ENCODE results near the gene VWA8. TPM values are rescaled to one million over a fixed set of nuclear protein-coding genes. Genes with fewer than 3 reads are reported as not detected.

Gene VWA8
- total RNA-seq, 4 donors from 2014 or later, result 12.0 to 34.0 (median 16.6) TPM

DNA sequence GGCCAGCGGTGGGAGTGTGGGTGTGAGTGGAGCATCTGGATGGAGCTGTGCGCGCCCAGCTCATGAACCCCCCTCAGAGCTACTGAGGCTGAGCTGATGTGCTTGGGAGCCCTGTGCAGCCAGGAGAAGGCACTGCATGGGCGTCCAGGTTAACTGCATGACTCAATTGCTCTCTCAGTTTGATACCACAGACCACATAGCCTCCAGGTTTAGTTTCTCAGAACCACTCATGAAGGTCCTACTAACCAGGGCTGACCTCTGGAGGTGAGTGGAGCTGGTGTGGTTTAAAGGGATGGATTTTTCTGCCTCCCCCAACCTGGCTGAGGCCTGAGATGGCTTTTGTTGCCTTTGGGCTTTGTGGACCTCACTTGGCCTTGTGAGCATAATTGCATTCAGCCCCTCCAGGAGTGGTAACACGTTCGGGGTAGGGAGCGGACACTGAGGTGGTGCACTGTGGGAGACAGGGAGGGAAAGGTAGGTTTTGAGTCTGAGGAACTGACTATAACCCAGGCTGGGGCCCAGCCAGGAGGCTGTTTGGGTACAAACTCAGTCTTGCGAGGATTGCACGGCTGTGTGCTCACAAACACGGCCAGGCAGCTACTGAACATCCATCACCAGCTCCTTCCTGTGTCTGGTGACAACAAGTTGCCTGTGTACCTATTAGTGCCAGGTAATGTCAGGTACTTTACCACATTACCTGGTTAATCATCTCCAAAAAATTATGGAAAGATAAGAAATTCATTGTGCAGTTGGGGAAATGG is 406.1 kb downstream of the VWA8 start:
- H3K4me3 ChIP-seq, result no peak overlapping the region
- no peaks in the 10 kb centered on the region for H3K36me3 ChIP-seq
- 94% methylated on average over 10 of the region's 10 CpGs for WGBS
- H3K4me1 ChIP-seq, result no peaks in the 10 kb centered on the region
- no peaks in the 10 kb centered on the region for H3K9me3 ChIP-seq
- no peaks in the 10 kb centered on the region for H3K27me3 ChIP-seq
- no peak for DNase-seq (ENCODE audit: low spot score in 2 of 2)
- no peak overlapping the region for H3K27ac ChIP-seq
- TF ChIP-seq EP300 (IDR thresholded peaks at IDR 0.05), result no peak
- TF ChIP-seq, protein P1, sequence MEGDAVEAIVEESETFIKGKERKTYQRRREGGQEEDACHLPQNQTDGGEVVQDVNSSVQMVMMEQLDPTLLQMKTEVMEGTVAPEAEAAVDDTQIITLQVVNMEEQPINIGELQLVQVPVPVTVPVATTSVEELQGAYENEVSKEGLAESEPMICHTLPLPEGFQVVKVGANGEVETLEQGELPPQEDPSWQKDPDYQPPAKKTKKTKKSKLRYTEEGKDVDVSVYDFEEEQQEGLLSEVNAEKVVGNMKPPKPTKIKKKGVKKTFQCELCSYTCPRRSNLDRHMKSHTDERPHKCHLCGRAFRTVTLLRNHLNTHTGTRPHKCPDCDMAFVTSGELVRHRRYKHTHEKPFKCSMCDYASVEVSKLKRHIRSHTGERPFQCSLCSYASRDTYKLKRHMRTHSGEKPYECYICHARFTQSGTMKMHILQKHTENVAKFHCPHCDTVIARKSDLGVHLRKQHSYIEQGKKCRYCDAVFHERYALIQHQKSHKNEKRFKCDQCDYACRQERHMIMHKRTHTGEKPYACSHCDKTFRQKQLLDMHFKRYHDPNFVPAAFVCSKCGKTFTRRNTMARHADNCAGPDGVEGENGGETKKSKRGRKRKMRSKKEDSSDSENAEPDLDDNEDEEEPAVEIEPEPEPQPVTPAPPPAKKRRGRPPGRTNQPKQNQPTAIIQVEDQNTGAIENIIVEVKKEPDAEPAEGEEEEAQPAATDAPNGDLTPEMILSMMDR (IDR thresholded peaks at IDR 0.05), result no peak
- no peak for TF ChIP-seq POLR2AphosphoS5 (IDR thresholded peaks at IDR 0.05)
- TF ChIP-seq POLR2A (IDR thresholded peaks at IDR 0.05), result no peak

DNA sequence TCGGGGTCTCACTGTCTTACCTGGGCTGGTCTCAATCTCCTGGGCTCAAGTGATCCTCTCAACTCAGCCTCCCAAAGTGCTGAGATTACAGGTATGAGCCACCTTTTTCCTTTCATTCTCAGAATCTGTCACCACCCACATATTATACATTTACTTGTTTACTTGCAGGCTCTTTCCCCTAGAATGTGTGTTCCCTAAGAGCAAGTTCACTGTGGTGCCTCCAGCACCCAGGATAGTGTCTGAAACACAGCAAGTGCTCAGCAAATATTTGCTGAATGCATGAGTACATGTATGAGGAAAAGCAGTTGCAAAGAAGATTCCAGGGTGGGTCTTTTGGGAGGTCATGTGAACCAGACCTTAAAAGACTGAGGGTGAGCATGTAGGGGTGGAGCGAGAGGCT is 406.7 kb downstream of the VWA8 start:
- Histone ChIP-seq H3K9me3 (no peaks in the 10 kb centered on the region), H3K27me3 (no peaks in the 10 kb centered on the region), H3K4me1 (no peaks in the 10 kb centered on the region), H3K27ac (no peak overlapping the region), H3K4me3 (no peak overlapping the region), H3K36me3 (no peaks in the 10 kb centered on the region)
- WGBS, result 97% methylated on average over 2 of the region's 2 CpGs
- DNase-seq (ENCODE audit: low spot score in 2 of 2), result no peak
- TF ChIP-seq POLR2A (IDR thresholded peaks at IDR 0.05), result no peak
- no peak for TF ChIP-seq POLR2AphosphoS5 (IDR thresholded peaks at IDR 0.05)
- TF ChIP-seq, protein P1 (IDR thresholded peaks at IDR 0.05), result no peak
- no peak for TF ChIP-seq EP300 (IDR thresholded peaks at IDR 0.05)

DNA sequence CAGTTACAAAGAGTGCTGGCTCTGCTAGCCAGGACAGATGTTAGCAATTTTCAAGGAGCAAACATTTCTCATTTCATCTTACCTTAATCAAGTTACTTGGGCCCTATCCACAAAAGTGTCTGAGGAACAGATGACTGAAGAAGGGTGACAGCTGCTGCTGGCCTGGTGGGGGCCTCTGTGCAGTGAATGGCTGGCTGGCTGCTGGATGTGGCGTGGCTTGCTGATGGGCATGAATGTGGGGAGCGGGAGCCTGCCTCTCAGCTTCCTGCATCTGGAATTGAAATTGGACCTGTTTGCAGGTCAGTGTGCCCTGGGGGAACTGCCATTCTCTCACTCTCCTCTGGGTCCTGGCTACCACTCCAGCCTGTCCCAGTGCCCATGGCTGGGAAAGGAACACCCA is 408.9 kb downstream of the VWA8 start:
- no CpG with 5 or more reads among the region's 2 CpGs for WGBS
- no peaks in the 10 kb centered on the region for H3K36me3 ChIP-seq
- no peaks in the 10 kb centered on the region for H3K27me3 ChIP-seq
- no peaks in the 10 kb centered on the region for H3K9me3 ChIP-seq
- DNase-seq (ENCODE audit: low spot score in 2 of 2), result no peak
- H3K4me1 ChIP-seq, result peaks cover 13% of the 10 kb centered on the region
- H3K27ac ChIP-seq, result no peak overlapping the region
- no peak overlapping the region for H3K4me3 ChIP-seq
- no peak for TF ChIP-seq POLR2A (IDR thresholded peaks at IDR 0.05)
- no peak for TF ChIP-seq POLR2AphosphoS5 (IDR thresholded peaks at IDR 0.05)
- TF ChIP-seq, protein P1 (IDR thresholded peaks at IDR 0.05), result no peak

DNA sequence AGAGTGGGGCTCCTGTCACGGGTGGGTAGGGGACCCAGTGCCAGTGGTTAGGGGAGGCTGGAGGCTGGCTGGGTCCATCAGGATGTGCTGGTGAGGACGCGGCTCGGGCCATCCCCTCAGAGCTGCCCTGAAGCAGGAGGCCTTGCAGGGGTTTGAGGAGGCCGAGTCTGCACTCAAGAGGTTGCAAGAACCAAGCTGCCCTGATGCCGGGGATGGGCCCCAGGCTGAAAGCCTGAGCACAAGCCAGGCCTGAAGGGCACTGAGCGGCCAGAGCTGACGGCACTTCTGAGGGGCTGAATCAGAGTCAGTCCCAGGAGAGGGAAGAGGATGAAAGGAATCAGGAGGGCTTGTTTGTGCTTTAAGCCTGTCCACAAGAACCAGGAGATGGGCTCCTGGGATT is 410.6 kb downstream of the VWA8 start:
- TF ChIP-seq, protein P1 (IDR thresholded peaks at IDR 0.05), result no peak
- H3K36me3 ChIP-seq, result no peaks in the 10 kb centered on the region
- 98% methylated on average over 7 of the region's 8 CpGs for WGBS

DNA sequence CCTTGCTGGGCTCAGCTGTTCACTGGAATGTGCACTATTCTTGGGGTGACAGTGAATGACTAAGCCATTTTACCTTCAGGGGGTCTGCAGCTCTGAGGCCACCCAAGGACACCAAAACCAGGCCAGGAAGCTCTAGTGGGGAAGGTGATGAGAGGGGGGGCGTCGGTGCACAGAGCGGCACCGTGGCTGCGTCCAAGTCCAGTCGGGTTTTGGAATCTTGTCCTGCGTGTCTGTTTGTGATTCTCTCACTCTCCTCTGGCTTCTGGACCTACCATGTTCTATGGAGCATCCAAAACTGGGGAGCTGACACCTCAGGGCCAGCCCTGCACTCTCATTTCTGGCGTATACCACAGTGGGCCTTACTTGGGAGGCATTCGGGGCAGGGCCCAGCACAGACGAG is 411.4 kb downstream of the VWA8 start:
- DNase-seq (ENCODE audit: low spot score in 2 of 2), result no peak
- TF ChIP-seq EP300 (IDR thresholded peaks at IDR 0.05) (no peak), POLR2A (IDR thresholded peaks at IDR 0.05) (no peak), POLR2AphosphoS5 (IDR thresholded peaks at IDR 0.05) (no peak)
- TF ChIP-seq, protein P1 (IDR thresholded peaks at IDR 0.05), result no peak
- Histone ChIP-seq H3K27me3 (no peaks in the 10 kb centered on the region), H3K4me3 (no peak overlapping the region), H3K27ac (no peak overlapping the region), H3K9me3 (no peaks in the 10 kb centered on the region), H3K4me1 (peaks cover 19% of the 10 kb centered on the region), H3K36me3 (no peaks in the 10 kb centered on the region)
- WGBS, result 90% methylated on average over 10 of the region's 10 CpGs

More for the DNA sequence above, 410.6 kb downstream of the VWA8 start:
- H3K4me3 ChIP-seq, result no peak overlapping the region
- peaks cover 19% of the 10 kb centered on the region for H3K4me1 ChIP-seq
- no peaks in the 10 kb centered on the region for H3K27me3 ChIP-seq
- H3K9me3 ChIP-seq, result no peaks in the 10 kb centered on the region
- no peak overlapping the region for H3K27ac ChIP-seq
- DNase-seq (ENCODE audit: low spot score in 2 of 2), result no peak
